Peyer's patch (tissue), 4 donors: ENCODE data around the gene MGST2.

Experiments
- POLR2A ChIP-seq, 2 donors: fragments of 450-650 bp; IDR thresholded peaks; one replicate each; pipeline ENCODE4 v1.5.1; 2017; ENCODE audit warnings: antibody characterized with exemption in 2 of 2, mild to moderate bottlenecking in 2 of 2, moderate library complexity in 2 of 2
- TF ChIP-seq, protein P1 (sequence below), 6 experiments: fragments of 450-650 bp in 4 of 6; fragments of 200-600 bp in 2 of 6; sonication (generic) in 1 of 6; IDR thresholded peaks; one replicate each; pipeline ENCODE4 v1.5.1; 2017 to 2019; ENCODE audit warnings: antibody characterized with exemption in 6 of 6, mild to moderate bottlenecking in 3 of 6, moderate library complexity in 1 of 6

DNA sequence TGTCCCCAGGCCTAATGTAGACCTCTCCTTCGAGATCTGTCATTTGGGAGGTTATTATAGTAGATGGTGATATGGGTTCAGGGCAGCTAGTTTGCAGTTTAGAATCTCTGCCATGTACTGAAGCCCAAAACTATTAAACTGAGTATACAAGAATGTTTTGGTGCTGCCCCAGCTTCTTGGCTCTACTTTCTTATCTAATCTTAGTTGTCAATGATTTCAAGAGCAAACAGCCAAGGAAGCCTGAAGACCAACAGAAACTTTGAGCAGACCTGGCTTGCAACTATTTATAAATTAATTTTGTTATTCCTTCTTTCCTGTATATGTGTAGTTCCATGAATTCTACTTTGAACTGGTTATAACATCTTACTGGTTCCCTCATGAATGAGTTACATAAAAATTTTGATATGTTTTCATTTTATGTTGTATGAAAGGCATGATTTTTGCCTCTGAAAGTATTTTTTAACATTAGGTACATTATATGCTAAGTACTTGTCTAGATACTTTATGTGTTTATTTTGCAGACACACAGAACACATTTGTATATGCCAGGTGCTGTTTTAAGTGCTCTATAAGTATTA, 2.0 kb upstream of the MGST2 start:
- TF ChIP-seq, protein P1, sequence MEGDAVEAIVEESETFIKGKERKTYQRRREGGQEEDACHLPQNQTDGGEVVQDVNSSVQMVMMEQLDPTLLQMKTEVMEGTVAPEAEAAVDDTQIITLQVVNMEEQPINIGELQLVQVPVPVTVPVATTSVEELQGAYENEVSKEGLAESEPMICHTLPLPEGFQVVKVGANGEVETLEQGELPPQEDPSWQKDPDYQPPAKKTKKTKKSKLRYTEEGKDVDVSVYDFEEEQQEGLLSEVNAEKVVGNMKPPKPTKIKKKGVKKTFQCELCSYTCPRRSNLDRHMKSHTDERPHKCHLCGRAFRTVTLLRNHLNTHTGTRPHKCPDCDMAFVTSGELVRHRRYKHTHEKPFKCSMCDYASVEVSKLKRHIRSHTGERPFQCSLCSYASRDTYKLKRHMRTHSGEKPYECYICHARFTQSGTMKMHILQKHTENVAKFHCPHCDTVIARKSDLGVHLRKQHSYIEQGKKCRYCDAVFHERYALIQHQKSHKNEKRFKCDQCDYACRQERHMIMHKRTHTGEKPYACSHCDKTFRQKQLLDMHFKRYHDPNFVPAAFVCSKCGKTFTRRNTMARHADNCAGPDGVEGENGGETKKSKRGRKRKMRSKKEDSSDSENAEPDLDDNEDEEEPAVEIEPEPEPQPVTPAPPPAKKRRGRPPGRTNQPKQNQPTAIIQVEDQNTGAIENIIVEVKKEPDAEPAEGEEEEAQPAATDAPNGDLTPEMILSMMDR (IDR thresholded peaks at IDR 0.05), result no peak
- TF ChIP-seq POLR2A (IDR thresholded peaks at IDR 0.05), result no peak
